Kidney capillary endothelial cell (primary cell): ENCODE data around the gene CPT1B.
"Not testable (repeated sequence)": the region's sequence is repeated elsewhere in the genome, so short reads cannot be mapped to it uniquely, and the experiment has no call there.

ENCODE experiments used
- DNase-seq: peaks from one replicate; pipeline ENCODE4 v3.0.0-alpha.2; 2018; ENCODE audit warnings: low spot score

Gene CPT1B

GRCh38 chr22:50545522-50546325, 32.5 kb downstream of the CPT1B start, which contains the start of gene KLHDC7B:
KLHDC7B (plus strand) TSS chr22:50545899; CDS start chr22:50546244, 345 bp downstream.
- no peak for DNase-seq

GRCh38 chr22:50544746-50545253, 33.4 kb downstream of the CPT1B start:
- no peak for DNase-seq

DNA sequence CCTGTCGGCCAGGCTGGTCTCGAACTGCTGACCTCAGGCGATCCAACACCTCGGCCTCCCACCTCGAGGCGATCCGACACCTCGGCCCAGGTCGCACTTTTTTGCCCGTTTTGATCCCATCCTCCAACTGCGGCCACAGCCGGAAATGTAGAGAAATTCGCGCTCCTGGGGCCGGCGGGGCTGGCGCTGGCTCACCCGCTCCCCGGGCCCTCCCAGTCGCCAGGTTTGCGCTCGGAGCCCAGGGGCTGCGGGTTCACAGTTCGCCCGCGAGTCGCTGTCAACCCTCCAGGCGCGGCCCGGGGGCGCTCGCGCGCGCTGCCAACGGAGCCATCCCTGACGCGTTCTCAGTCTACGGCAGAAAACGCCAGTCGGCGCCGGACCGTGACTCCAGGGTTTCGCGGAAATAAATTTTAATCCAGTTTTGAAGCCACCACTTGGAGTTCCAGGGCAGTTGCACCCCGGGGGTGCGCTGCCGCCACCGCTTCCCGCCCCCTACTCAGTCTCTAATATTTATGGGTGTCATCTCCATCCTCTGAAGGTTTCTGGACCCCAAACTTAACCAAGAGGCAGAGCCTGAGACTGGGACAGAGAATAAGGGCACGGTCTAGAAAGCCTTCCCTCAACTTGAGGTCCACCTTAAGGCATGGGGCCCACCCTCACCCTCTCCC, 34.0 kb downstream of the CPT1B start:
- DNase-seq, result peak; percentile 48

- no peak for DNase-seq
Observed at GRCh38 chr22:50542416-50542927, 35.8 kb downstream of the CPT1B start.

DNA sequence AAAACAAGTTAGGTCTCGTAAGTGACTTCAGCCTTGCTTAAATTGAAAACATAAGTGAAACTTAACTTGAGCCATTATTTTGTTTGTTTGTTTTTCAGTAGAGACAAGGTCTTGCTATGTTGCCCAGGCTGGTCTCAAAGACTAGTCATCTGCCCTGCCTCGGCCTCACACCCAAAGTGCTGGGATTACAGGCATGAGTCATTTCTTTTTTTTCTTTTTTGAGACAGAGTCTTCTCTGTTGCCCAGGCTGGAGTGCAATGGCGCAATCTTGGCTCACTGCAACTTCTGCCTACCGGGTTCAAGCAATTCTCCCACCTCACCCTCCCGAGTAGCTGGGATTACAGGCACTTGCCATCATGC, 36.6 kb downstream of the CPT1B start:
- DNase-seq, result not testable (repeated sequence)

GRCh38 chr22:50540381-50540780, 37.8 kb downstream of the CPT1B start:
- no peak for DNase-seq

- DNase-seq, result no peak
Observed at GRCh38 chr22:50537765-50538164, 40.5 kb downstream of the CPT1B start.

DNA sequence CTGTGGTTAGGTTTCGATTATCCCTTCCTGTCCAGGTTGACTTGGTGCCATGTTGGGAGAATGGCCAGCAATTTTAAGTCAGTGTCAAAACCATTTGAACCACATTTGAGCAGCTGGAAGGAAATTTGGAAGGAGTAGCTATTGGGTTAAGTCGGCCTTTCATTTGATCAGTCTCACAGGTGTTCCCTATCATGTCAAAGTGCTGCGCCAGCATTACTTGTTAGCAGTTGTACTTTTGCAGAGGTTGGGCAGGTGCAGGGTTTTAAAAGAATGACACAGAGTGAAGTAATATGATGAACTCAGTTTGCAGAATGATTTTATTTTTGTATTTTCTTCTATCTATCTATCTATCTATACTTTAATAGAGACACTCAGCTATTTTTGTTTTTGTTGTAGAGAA, 42.0 kb downstream of the CPT1B start:
- DNase-seq, result no peak

DNA sequence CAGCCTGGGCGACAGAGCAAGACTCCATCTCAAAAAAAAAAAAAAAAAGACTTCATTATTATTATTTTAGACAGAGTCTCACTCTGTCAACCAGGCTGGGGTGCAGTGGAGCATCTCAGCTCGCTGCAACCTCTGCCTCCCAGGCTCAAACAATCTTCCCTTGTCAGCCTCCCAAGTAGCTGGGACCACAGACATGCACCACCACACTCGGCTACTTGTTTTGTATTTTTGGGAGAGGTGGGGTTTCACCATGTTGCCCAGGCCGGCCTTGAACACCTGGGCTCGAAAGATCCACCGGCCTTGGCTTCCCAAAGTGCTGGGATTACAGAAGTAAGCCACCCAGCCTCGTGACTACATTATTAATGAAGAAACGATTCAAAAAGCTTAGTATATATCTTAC, 43.1 kb downstream of the CPT1B start:
- no peak for DNase-seq

DNA sequence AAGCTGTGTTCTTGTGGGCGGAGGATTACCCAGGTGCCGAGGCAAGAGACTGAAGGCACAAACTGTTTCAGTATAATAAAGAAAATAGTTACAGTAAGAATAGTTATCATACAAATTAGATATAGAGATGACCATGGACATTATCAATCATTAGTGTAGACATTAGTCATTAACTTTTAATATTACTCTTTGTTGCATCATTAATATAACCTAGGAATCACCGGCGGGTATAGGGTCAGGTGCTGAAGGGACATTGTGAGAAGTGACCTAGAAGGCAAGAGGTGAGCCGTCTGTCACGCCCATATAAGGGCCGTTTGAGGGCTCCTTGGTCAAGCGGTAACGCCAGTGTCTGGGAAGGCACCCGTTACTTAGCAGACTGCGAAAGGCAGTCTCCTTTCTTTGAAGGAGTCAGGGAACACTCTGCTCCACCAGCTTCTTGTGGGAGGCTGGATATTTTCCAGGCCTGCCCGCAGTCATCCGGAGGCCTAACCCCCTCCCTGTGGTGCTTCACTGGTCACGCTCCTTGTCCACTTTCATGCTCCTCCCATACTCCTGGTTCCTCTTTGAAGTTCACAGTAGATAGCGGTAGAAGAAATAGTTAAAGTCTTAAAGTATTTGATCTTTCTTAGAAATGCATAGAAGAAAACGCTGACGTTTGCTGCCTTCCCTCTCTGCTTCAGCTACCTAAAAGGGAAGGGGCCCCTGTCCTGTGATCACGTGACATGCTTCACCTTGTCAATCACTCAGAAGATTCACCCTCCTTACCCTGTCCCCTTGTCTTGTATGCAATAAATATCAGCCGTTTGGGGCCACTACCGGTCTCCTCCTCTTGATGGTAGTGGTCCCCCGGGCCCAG, 44.1 kb downstream of the CPT1B start:
- DNase-seq, result not testable (repeated sequence)

DNA sequence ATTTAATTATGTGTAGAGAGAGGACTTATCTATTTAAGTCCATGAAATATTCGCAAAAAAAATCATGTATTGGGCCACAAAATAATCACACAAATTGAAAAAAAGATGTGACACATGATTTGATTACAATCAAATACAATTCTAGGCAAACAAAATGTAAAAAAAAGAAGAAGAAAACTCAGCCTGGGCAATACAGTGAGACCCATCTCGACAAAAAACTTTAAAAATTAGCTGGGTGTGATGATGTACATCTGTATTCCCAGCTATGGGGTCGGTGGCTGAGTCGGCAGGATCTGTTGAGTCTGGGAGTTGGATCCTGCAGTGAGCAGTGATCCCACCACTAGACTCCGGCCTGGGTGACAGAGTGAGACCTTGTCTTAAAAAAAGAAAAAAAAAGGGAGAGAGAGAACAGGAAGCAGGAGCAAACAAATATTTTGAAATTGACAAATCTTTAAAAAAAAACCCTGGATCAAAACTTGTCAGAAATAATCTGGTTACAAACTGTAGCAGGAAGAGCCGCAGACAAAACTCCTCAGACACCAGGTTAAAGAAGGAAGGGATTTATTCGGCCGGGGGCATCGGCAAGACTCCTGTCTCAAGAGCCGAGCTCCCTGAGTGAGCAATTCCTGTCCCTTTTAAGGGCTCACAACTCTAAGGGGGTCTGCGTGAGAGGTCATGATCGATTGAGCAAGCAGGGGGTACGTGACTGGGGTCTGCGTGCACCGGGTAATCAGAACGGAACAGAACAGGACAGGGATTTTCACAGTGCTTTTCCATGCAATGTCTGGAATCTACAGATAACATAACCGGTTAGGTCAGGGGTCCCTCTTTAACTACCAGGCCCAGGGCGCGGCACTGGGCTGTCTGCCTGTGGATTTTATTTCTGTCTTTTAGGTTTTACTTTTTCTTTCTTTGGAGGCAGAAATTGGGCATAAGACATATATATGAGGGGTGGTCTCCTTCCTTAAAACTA, 45.1 kb downstream of the CPT1B start:
- DNase-seq, result no peak

DNA sequence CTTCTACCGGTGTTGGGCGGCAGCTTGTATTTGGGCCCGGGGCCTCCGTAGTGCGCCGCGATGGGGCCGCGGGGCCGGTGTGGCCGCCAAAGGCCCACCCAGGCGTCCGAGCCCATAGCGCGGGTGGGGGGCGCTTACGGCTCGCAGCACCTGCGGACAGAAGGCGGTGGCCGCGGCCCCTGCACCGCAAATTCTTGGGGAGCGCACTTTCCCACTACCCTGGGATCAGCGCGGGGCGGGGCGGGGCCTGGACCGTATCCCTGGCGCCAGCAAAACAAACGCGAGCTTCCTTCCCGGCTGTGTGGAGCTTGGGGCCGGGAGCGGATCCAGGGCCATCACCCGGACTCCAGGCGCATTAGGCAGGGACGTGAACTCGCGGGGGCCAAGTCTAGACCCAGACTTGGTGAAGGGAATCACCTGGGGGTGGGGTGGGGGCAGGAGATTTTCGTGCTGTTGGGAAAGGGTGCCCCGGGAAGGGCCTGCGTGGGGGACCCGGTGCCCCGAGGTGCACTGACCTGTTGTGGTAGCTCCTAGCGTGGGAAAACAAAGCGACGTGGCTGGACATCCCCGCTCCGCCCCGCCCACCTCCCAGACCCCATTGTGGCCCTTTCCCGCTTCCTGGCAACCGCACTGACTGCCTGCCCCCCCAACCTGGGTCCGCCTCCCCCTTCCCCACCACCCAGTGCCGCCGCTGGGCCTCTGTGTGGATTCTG, 46.1 kb downstream of the CPT1B start:
- peak; percentile 35 for DNase-seq

GRCh38 chr22:50531546-50531961, 46.7 kb downstream of the CPT1B start:
- DNase-seq, result no peak

GRCh38 chr22:50530877-50531545, 47.2 kb downstream of the CPT1B start:
- peak; percentile 26 for DNase-seq

- DNase-seq, result no peak
Observed at GRCh38 chr22:50530580-50530876, 47.7 kb downstream of the CPT1B start.

GRCh38 chr22:50529897-50530579, 48.2 kb downstream of the CPT1B start, which contains the start of gene TYMP:
TYMP (minus strand) TSS chr22:50530012; CDS start chr22:50529709, 303 bp downstream.
- no peak for DNase-seq

GRCh38 chr22:50529416-50529896, 48.8 kb downstream of the CPT1B start:
- no peak for DNase-seq

DNA sequence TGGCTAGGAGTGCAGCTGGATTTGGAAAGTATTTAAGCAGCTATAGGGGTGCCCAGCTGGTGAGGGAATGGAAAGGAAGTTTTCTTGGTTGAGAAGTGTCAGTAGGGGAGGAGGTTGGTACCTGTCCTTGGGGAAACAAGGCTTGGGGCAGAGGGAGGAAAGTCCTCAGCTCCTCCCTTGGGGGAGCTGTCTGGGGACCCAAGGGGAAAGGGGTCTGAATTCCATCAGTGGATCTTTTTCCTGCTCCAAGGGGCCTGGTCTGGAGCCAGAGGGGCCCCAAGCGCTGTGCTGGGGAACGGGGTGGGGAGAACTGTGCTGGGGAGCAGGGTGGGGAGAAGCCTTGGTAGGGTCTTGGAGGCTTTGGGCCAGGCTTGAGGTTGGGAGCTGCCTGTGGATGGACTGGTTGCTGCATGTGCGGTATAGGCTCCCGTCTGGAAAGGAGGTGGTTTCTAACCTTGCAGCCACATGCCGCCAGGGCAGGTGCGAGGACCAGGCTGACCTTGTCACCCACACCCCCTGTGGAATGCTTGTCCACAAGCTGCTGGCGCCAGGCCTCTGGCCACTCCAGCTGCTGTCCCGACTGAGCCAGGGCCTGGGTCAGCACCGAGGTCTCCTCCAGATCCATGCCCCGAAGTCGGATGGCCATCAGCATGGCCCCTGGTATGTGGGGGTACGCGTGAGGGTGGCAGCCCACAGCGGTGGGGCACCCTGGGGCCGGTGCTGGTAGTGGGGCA, 49.4 kb downstream of the CPT1B start:
- no peak for DNase-seq
